CD14-positive monocyte (primary cell): ENCODE data around the gene TMEM214. TPM values are rescaled to one million over a fixed set of nuclear protein-coding genes. Genes with fewer than 3 reads are reported as not detected.

Experiments used
- DNase-seq, 3 donors: peaks; one replicate each; pipeline ENCODE4 v3.0.0-alpha.2; 2011 to 2022
- H2AFZ ChIP-seq: 2 replicates; pipeline ENCODE4 v1.6.0; 2012; ENCODE audit warnings: mild to moderate bottlenecking, low read depth, low read length, inconsistent platforms; ENCODE audit not compliant: insufficient read depth, poor library complexity, severe bottlenecking
- H3K27ac ChIP-seq, 2 donors: 1 replicate in 1 of 2; 2 replicates in 1 of 2; pipeline ENCODE4 v1.5.1; 2012 to 2013; ENCODE audit warnings: low read length in 2 of 2, control low read depth in 1 of 2, inconsistent platforms in 1 of 2, low read depth in 1 of 2, mild to moderate bottlenecking in 1 of 2
- H3K27me3 ChIP-seq, 2 donors: one replicate each; pipeline versions ENCODE4 v1.6.0 to v1.6.1; 2011 to 2013; ENCODE audit warnings: low read length in 2 of 2; ENCODE audit not compliant: control insufficient read depth in 2 of 2, insufficient read depth in 2 of 2
- H3K36me3 ChIP-seq, 2 donors: replicated peaks in 1 of 2; 1 replicate in 1 of 2; 2 replicates in 1 of 2; pipeline versions ENCODE4 v1.5.1 to v1.6.1; 2012 to 2013; ENCODE audit warnings: low read length in 2 of 2, control low read depth in 1 of 2, inconsistent platforms in 1 of 2, mild to moderate bottlenecking in 1 of 2; ENCODE audit not compliant: insufficient read depth in 2 of 2, control insufficient read depth in 1 of 2
- H3K4me1 ChIP-seq, 2 donors: 1 replicate in 1 of 2; 2 replicates in 1 of 2; pipeline versions ENCODE4 v1.5.1 to v1.6.1; 2012 to 2013; ENCODE audit warnings: low read length in 2 of 2, control low read depth in 1 of 2, inconsistent platforms in 1 of 2, mild to moderate bottlenecking in 1 of 2, moderate library complexity in 1 of 2; ENCODE audit not compliant: insufficient read depth in 2 of 2, control insufficient read depth in 1 of 2
- H3K4me2 ChIP-seq: replicated peaks from 2 replicates; pipeline ENCODE3; 2012; ENCODE audit warnings: low read length, moderate library complexity, mild to moderate bottlenecking; ENCODE audit not compliant: poor library complexity, severe bottlenecking; ENCODE audit errors: extremely low read depth
- H3K4me3 ChIP-seq, 3 experiments: fragments of 200-600 bp in 1 of 3; sonication (generic) in 1 of 3; replicated peaks in 1 of 3; 1 replicate in 2 of 3; 2 replicates in 1 of 3; pipeline ENCODE4 v1.5.1; 2011 to 2013; ENCODE audit warnings: low read length in 3 of 3, mild to moderate bottlenecking in 3 of 3, control low read depth in 2 of 3, low read depth in 2 of 3, inconsistent platforms in 1 of 3, moderate library complexity in 1 of 3
- H3K79me2 ChIP-seq: 2 replicates; pipeline ENCODE4 v1.6.0; 2012; ENCODE audit warnings: mild to moderate bottlenecking, control low read depth, inconsistent platforms, low read length, moderate library complexity; ENCODE audit not compliant: insufficient read depth
- H3K9ac ChIP-seq: 2 replicates; pipeline ENCODE4 v1.6.0; 2017; ENCODE audit warnings: low read length, mild to moderate bottlenecking; ENCODE audit not compliant: insufficient read depth, poor library complexity, severe bottlenecking
- H3K9me3 ChIP-seq, 2 donors: replicated peaks in 1 of 2; 1 replicate in 1 of 2; 2 replicates in 1 of 2; pipeline versions ENCODE4 v1.5.1 to v1.6.1; 2012 to 2013; ENCODE audit warnings: low read length in 2 of 2, control low read depth in 1 of 2; ENCODE audit not compliant: control insufficient read depth in 1 of 2, insufficient read depth in 1 of 2
- H4K20me1 ChIP-seq: 2 replicates; pipeline ENCODE4 v1.6.0; 2012; ENCODE audit warnings: mild to moderate bottlenecking, low read length, control low read depth, moderate library complexity; ENCODE audit not compliant: insufficient read depth
- H3K27ac Mint-ChIP-seq, 7 donors: one replicate each; pipeline ENCODE4 v1.8.0; 2020; ENCODE audit warnings: mild to moderate bottlenecking in 7 of 7, mixed read lengths in 7 of 7, moderate library complexity in 6 of 7, inconsistent platforms in 2 of 7
- H3K27me3 Mint-ChIP-seq, 3 donors: one replicate each; pipeline ENCODE4 v1.8.0; 2021 to 2022; ENCODE audit warnings: low read depth in 3 of 3, mild to moderate bottlenecking in 3 of 3, mixed read lengths in 3 of 3, moderate library complexity in 3 of 3, inconsistent platforms in 1 of 3
- H3K36me3 Mint-ChIP-seq, 2 donors: one replicate each; pipeline ENCODE4 v1.8.0; 2020; ENCODE audit warnings: mixed read lengths in 2 of 2, inconsistent platforms in 1 of 2, mild to moderate bottlenecking in 1 of 2
- H3K4me1 Mint-ChIP-seq: one replicate; pipeline ENCODE4 v1.8.0; 2020; ENCODE audit warnings: mild to moderate bottlenecking, mixed read lengths
- H3K4me3 Mint-ChIP-seq, 2 donors: one replicate each; pipeline ENCODE4 v1.8.0; 2020; ENCODE audit warnings: mild to moderate bottlenecking in 2 of 2, mixed read lengths in 2 of 2, moderate library complexity in 1 of 2
- H3K9me3 Mint-ChIP-seq, 7 donors: one replicate each; pipeline ENCODE4 v1.8.0; 2020 to 2022; ENCODE audit warnings: mixed read lengths in 7 of 7, mild to moderate bottlenecking in 6 of 7, moderate library complexity in 6 of 7, inconsistent platforms in 2 of 7
- CTCF ChIP-seq: fragments of 200-600 bp; IDR thresholded peaks from one replicate; pipeline ENCODE4 v1.8.0; 2022; ENCODE audit warnings: antibody characterized with exemption, mild to moderate bottlenecking
- WGBS: methylation state at CpG from one replicate; pipeline ENCODE4 v1.1.5; 2013; ENCODE audit warnings: missing lambda C conversion rate; ENCODE audit not compliant: insufficient coverage; 5-methylcytosine and 5-hydroxymethylcytosine counted together
- intact Hi-C, 2 donors: fragments of 100-400 bp; cut with micrococcal nuclease; formaldehyde crosslinking; loops; one replicate each; pipeline versions ENCODE4 v1.15.0 to v1.15.1; 2023
- polyA plus RNA-seq, 3 donors: library from polyadenylated mRNA; depleted of rRNA in 1 of 3; unstranded in 2 of 3; stranded (reverse) in 1 of 3; fragments of 300-500 nt in 2 of 3; fragments of >200 nt in 1 of 3; fragmentation: Illumina TruSeq in 2 of 3; gene quantifications; 1 replicate in 2 of 3; 2 replicates in 1 of 3; pipeline ENCODE4 v1.2.3, GENCODE V29; 2012 to 2021

The TMEM214 gene
- polyA plus RNA-seq, 3 donors: 18.3 to 61.7 (median 26.9) TPM

GRCh38 chr2:27059141-27059820, 26.5 kb downstream of the TMEM214 start:
- H3K9me3 Mint-ChIP-seq: no peaks in the 10 kb centered on the region
- no peak overlapping the region for H3K4me2 ChIP-seq
- no peaks in the 10 kb centered on the region for H3K4me1 Mint-ChIP-seq
- H3K9me3 ChIP-seq: no peaks in the 10 kb centered on the region
- no peaks in the 10 kb centered on the region for H3K79me2 ChIP-seq
- H2AFZ ChIP-seq: no peak overlapping the region
- peak overlapping the region in 4 of 7 donors; percentile 8 to 42 (median 22) for H3K27ac Mint-ChIP-seq
- H3K36me3 Mint-ChIP-seq: peaks cover 38 to 57% of the 10 kb centered on the region in 2 donors
- DNase-seq: no peak
- intact Hi-C loops: no loop called here
- WGBS: 96% methylated on average over 15 of the region's 15 CpGs
- peaks cover 0 to 2% (median 0%) of the 10 kb centered on the region in 3 donors for H3K27me3 Mint-ChIP-seq
- H3K4me1 ChIP-seq: no peaks in the 10 kb centered on the region
- no peak overlapping the region for H3K4me3 Mint-ChIP-seq
- no peak overlapping the region for H3K27ac ChIP-seq
- H4K20me1 ChIP-seq: no peaks in the 10 kb centered on the region
- H3K36me3 ChIP-seq: peaks cover 21 to 59% of the 10 kb centered on the region in 2 donors
- no peak overlapping the region for H3K4me3 ChIP-seq
- H3K9ac ChIP-seq: no peak overlapping the region
- no peaks in the 10 kb centered on the region for H3K27me3 ChIP-seq
- TF ChIP-seq CTCF: no peak

- no peaks in the 10 kb centered on the region for H3K79me2 ChIP-seq
- Mint-ChIP-seq H3K27ac (no peak overlapping the region), H3K4me3 (no peak overlapping the region), H3K9me3 (no peaks in the 10 kb centered on the region), H3K27me3 (peaks cover 0 to 2% (median 0%) of the 10 kb centered on the region in 3 donors), H3K36me3 (peaks cover 38 to 58% of the 10 kb centered on the region in 2 donors), H3K4me1 (no peaks in the 10 kb centered on the region)
- peaks cover 17 to 54% of the 10 kb centered on the region in 2 donors for H3K36me3 ChIP-seq
- DNase-seq: no peak
- no peak overlapping the region for H2AFZ ChIP-seq
- TF ChIP-seq CTCF: no peak
- no peaks in the 10 kb centered on the region for H3K27me3 ChIP-seq
- H3K9ac ChIP-seq: no peak overlapping the region
- H3K27ac ChIP-seq: no peak overlapping the region
- intact Hi-C loops: no loop called here
- no peaks in the 10 kb centered on the region for H3K4me1 ChIP-seq
- H4K20me1 ChIP-seq: no peaks in the 10 kb centered on the region
- H3K4me3 ChIP-seq: no peak overlapping the region
- no peaks in the 10 kb centered on the region for H3K9me3 ChIP-seq
- no peak overlapping the region for H3K4me2 ChIP-seq
- no CpG with 5 or more reads among the region's 3 CpGs for WGBS
Observed at GRCh38 chr2:27060323-27060722, 27.6 kb downstream of the TMEM214 start.
